Muscle layer of colon (tissue), 2 donors: ENCODE results near the gene GLRX.

Experiments
- H3K27ac ChIP-seq: one replicate; pipeline ENCODE4 v1.7.0; 2013; ENCODE audit warnings: low read depth, mild to moderate bottlenecking, low read length, moderate library complexity
- H3K27me3 ChIP-seq, 2 donors: one replicate each; pipeline ENCODE4 v1.7.0; 2013; ENCODE audit warnings: low read length in 2 of 2, mild to moderate bottlenecking in 2 of 2; ENCODE audit not compliant: insufficient read depth in 2 of 2, control insufficient read depth in 1 of 2
- H3K36me3 ChIP-seq: one replicate; pipeline ENCODE4 v1.7.0; 2013; ENCODE audit warnings: mild to moderate bottlenecking, low read length; ENCODE audit not compliant: insufficient read depth
- H3K4me1 ChIP-seq: one replicate; pipeline ENCODE4 v1.7.0; 2013; ENCODE audit warnings: mild to moderate bottlenecking, low read length; ENCODE audit not compliant: insufficient read depth
- H3K4me3 ChIP-seq, 2 donors: one replicate each; pipeline ENCODE4 v1.7.0; 2013; ENCODE audit warnings: low read length in 2 of 2, low read depth in 1 of 2, mild to moderate bottlenecking in 1 of 2, moderate library complexity in 1 of 2
- H3K9ac ChIP-seq: one replicate; pipeline ENCODE4 v1.7.0; 2013; ENCODE audit warnings: low read length
- H3K9me3 ChIP-seq: one replicate; pipeline ENCODE4 v1.7.0; 2013; ENCODE audit warnings: mild to moderate bottlenecking, low read length
- donor health status: abdominal sarcoma.
- donor health status: Adenocarcinoma of cecum.

GLRX gene

DNA sequence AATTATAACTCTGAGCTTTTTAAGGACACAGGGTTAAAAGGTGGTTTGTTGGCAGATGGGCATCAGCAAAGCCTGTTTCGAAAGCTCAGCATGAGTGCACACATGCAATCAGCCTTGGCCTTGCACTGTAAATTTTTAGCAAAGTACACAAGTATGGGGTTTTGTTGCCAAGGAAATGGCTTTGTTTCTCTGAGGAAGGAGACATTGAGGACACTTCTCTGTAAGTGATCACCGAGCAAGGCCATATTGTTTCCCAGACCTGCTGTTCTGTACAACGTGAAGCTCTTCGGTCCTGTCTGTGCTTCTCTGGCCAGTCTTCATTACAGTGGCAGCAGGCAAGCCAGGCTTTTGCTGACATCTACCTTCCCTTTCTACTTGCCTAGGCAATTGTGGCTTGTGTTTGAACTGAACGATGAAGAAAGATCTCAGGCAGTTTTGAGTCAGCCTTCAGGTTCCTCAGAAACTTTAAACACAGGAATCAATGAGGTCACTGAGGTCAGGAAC lies 27.9 kb upstream of the GLRX start:
- Histone ChIP-seq H3K27ac (no peak overlapping the region), H3K4me3 (no peak overlapping the region), H3K27me3 (no peaks in the 10 kb centered on the region), H3K9ac (no peak overlapping the region), H3K36me3 (no peaks in the 10 kb centered on the region), H3K4me1 (no peaks in the 10 kb centered on the region), H3K9me3 (no peaks in the 10 kb centered on the region)

DNA sequence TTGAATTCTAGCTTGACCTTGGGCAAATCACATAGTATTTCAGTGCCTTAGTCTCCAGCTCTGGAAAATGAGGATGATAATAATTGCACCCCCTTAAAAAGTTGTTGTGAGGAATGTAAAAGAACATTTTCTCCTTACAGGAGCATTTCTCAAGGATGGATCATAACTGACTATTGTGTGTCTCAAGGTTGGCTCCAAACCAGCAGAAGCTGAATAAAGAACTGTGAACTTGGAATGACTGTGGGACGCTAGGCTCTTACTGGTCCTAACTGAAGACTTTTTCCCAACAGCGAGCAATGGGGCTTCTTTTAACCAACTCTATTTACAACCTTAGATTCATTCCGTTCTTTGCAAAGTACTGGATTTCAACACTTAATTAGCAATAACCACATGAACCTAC lies 26.2 kb upstream of the GLRX start:
- Histone ChIP-seq H3K27ac (no peak overlapping the region), H3K9ac (no peak overlapping the region), H3K9me3 (no peaks in the 10 kb centered on the region), H3K27me3 (no peaks in the 10 kb centered on the region), H3K36me3 (no peaks in the 10 kb centered on the region), H3K4me1 (no peaks in the 10 kb centered on the region), H3K4me3 (no peak overlapping the region)

DNA sequence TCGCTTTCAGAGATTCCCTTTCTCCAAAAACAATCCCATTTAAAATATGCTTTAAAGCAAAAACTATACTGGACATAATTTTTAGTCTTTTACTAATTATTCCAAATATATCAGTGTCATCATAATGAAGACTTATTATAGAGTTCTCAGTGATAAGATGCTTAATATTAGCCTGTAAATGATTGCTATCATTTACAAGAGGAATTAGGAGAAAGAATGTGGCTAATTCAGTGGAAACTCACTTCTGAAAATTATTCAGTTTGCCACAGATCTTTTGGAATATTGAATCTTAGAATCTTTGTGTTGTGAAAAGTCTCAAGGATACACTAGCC lies 24.7 kb upstream of the GLRX start:
- Histone ChIP-seq H3K27ac (no peak overlapping the region), H3K9ac (no peak overlapping the region), H3K36me3 (no peaks in the 10 kb centered on the region), H3K4me1 (peaks cover 10% of the 10 kb centered on the region), H3K27me3 (no peaks in the 10 kb centered on the region), H3K4me3 (no peak overlapping the region), H3K9me3 (no peaks in the 10 kb centered on the region)

DNA sequence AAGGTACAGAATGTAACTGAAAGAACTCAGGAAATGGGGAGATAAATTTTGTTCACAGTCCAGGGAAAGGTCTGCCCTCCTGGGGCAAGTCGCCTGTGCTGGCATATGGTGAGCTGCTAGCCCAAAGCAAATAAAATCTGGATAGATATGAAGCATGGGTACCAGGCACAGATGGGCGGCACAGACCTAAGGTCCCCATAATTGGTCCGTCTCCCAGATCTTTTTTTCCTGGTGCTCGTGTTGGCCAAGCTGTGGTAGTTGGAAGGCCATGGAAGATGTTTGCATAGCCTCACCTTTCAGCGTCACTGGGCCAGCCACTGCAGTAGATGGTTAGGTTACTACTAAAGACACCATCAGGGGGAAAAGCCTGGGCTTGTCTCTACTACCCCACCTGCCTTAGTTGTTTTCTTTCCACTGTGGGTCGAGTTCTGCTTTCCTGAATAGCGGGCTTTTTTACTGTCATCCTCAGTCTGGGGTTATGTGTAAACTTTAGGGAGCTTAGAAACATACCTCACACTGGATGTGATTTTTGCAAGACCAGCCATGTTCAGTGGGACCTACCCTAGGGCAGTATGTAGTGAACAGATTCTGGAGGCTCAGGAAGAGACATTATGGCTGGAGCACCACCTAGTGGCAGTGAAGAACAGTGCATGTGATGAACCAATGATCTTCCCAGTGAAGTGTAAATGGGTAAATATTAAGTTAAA lies 24.2 kb upstream of the GLRX start:
- H3K9ac ChIP-seq = no peak overlapping the region
- H3K9me3 ChIP-seq = no peaks in the 10 kb centered on the region
- peaks cover 10% of the 10 kb centered on the region for H3K4me1 ChIP-seq
- no peak overlapping the region for H3K4me3 ChIP-seq
- H3K27me3 ChIP-seq = no peaks in the 10 kb centered on the region
- no peak overlapping the region for H3K27ac ChIP-seq
- H3K36me3 ChIP-seq = no peaks in the 10 kb centered on the region

DNA sequence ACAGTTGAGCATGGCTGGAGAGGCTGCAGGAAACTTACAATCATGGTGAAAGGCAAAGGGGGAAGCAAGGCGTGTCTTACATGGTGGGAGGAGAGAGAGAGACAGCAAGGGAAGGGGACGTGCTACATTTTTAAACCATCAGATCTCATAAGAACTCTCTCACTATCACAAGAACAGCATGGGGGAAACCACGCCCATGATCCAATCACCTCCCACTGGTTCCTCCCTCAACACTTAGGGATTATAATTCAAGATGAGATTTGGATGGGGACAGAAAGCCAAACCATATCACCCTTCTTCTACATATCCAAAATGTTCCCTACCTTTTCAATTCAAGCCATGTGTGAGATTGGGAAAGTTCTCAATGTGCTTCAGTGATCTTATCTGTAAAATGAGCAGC lies 22.9 kb upstream of the GLRX start:
- Histone ChIP-seq H3K9me3 (no peaks in the 10 kb centered on the region), H3K36me3 (no peaks in the 10 kb centered on the region), H3K4me1 (peaks cover 10% of the 10 kb centered on the region), H3K9ac (no peak overlapping the region), H3K27me3 (no peaks in the 10 kb centered on the region), H3K4me3 (no peak overlapping the region), H3K27ac (no peak overlapping the region)

DNA sequence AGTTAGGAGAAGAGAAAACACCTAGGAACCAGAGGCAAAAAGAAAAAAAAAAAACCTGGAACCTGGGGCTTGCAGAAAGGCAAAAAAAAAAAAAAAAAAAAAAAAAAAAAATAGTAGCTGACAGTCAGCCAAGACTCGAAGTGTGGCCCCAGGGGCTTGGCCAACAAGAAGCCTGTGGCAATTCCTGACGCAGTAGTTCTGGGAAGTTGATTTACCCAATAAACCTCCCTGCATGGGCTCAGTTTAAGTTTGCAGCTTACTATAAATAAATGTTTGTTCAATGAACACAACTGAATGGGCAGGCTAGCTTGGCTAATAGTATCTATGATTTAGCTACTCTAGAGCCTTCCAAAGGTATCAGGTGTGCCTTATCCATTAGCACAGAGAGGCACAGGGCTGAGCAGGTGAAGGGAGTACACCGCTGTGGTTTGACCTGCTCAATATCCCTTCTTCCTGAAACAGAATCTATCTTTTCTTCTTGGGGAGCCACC lies 21.3 kb upstream of the GLRX start:
- H3K4me1 ChIP-seq = peaks cover 10% of the 10 kb centered on the region
- no peak overlapping the region for H3K4me3 ChIP-seq
- no peaks in the 10 kb centered on the region for H3K36me3 ChIP-seq
- H3K27me3 ChIP-seq = no peaks in the 10 kb centered on the region
- no peaks in the 10 kb centered on the region for H3K9me3 ChIP-seq
- H3K9ac ChIP-seq = no peak overlapping the region
- H3K27ac ChIP-seq = no peak overlapping the region

DNA sequence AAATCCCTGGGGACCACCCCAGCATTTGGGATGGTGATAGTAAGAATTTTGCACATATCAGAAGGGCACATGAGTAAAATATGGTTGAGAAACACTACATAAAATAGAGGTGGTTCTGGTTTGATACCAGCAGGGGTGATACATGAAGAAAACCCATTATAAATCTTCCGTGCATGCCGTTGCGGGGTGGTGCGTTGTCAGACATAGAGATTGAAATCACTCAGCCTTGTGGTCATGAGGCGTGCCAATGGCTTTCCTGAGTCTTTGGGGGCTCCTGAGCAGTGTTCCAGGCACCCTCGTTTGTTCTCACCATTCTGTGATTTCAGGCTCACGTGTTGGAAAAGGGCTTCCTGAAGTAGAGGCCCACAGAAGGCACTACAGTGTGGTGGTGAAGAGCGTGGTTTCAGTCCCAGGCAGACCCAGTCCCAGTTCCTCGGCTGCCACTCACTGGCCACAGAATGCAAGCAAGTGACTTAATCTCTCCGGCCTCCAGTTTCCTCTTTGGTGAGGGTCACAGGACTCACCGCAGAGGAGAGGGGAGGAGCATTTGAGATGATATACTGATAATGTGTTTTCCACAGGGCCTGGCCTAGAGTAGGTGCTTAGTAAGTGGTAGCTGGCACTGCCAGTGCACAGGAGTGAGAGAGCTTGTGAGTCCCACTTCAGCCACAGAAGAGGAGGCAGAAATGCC lies 20.5 kb upstream of the GLRX start:
- Histone ChIP-seq H3K27ac (no peak overlapping the region), H3K9me3 (no peaks in the 10 kb centered on the region), H3K27me3 (no peaks in the 10 kb centered on the region), H3K9ac (no peak overlapping the region), H3K4me3 (no peak overlapping the region), H3K36me3 (no peaks in the 10 kb centered on the region), H3K4me1 (peaks cover 10% of the 10 kb centered on the region)

DNA sequence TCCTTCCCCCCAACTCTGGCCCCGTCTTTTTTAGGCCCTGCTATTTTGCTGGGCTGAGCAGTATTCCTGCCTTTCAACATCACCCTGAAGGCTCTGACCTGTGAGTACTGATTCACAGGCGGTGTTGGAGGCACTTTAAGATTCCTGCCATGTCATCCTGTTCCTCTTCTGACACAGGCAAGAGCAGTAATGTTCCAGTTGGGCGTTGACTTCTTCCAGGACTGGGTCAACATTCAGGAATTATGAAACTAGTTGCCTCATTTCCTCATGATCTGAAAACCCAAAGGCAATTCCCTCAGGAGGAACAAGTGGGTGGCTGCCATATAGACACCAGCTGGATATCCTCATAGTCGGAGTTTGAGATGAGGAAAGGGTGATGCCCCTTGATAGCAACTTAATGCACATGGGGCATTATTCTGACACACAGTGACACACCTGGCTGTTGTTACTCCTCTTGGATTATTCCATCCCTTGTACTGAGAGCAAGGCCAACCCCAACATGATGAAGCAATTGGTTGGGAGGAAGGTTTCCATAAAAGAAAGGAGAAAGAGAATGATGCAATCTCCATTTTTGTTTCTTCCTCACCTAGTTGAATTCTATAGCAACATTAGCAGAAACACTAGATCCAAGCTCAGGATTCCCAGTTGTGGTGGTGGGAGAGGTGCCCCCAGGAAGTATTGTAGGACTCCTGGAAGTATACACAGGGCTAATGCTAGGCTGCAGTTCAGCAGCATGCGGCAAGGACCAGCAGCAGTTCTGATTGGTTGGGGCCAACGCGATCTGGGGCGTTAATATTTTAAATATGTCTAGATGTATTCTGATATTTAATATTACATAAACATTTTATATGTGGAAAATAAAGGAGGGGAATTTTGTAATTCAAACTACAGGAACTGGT lies 19.6 kb upstream of the GLRX start:
- no peak overlapping the region for H3K9ac ChIP-seq
- H3K27me3 ChIP-seq = no peaks in the 10 kb centered on the region
- H3K4me1 ChIP-seq = peaks cover 10% of the 10 kb centered on the region
- H3K4me3 ChIP-seq = no peak overlapping the region
- no peaks in the 10 kb centered on the region for H3K9me3 ChIP-seq
- no peak overlapping the region for H3K27ac ChIP-seq
- no peaks in the 10 kb centered on the region for H3K36me3 ChIP-seq

DNA sequence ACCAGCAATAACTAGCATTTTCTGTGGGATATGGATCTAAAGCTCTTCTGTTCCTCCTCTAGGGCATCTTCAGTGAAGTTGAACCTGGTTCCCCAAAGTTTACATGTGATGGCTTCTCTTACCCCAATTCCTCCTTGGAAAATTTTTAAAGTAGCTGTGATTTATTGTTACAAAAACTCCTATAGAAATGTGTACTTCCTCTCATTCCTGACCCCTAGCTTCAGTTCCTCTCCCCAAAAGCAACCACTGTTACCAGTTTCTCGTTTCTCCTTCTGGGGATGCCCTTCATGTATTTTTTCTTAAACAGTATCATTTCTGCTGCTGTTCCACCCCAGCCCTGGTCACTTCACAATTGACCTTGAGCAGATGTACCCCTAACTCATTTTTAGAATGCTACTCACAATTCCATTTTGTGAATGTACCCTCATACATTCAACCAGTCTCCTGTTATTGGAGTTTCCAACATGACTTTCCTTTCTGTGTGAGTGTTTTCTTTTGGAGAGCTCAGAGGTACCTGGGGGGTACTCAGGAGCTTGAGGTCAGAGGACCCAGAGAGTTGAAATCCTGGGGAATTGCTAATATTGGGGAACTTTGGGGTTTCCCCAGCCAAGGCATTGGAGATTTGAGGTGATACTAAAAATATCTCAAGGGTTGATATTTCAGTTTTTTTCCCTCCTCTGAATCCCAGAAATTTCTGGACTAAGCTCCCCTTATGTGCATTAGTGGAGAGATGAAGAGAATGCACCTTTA lies 18.6 kb upstream of the GLRX start:
- no peak overlapping the region for H3K27ac ChIP-seq
- no peak overlapping the region for H3K4me3 ChIP-seq
- peaks cover 10% of the 10 kb centered on the region for H3K4me1 ChIP-seq

DNA sequence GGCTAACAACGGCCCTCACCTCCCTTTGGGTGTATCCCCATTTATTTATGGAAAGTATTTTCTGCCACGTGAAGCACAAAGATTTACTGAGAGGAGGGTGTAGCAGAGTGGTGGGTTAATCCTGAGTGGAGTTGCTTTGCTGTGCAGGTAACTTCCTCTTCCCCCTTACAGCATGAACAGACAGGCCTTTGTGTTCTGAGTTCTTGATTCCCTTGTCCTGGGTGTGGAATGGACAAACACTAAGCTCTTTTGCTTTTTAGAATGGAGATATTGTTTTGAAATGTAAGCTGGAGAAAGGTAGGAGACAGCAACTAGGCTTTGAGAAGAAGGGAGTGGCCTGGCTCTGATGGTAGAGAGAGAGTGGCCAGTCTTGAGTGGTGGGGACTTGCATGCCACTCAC lies 17.1 kb upstream of the GLRX start:
- Histone ChIP-seq H3K9me3 (no peaks in the 10 kb centered on the region), H3K36me3 (no peaks in the 10 kb centered on the region), H3K9ac (no peak overlapping the region), H3K27ac (no peak overlapping the region), H3K4me3 (no peak overlapping the region), H3K4me1 (peaks cover 18% of the 10 kb centered on the region), H3K27me3 (no peaks in the 10 kb centered on the region)

More for the DNA sequence above, 18.6 kb upstream of the GLRX start:
- H3K9ac ChIP-seq = no peak overlapping the region
- H3K27me3 ChIP-seq = no peaks in the 10 kb centered on the region
- H3K9me3 ChIP-seq = no peaks in the 10 kb centered on the region
- no peaks in the 10 kb centered on the region for H3K36me3 ChIP-seq

DNA sequence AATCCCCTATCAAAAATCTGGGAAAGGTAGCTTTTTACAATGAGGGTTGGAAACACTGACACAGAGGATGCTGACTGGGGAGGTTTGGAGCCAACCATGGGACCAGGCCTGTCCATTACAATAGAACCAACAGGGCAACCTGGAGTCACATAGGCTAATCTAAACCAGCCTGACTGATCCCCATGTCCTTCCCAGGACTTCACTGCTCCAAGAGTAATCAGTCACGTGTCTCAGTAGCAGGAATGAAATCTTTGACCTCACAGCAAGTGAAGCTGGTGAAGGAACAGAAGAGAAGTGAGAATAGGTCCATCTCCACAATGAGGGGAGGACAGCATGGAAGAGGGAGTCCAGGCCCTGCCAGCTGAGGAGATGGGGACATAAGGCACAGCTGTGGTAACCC lies 16.0 kb upstream of the GLRX start:
- H3K4me1 ChIP-seq = peaks cover 17% of the 10 kb centered on the region
- no peak overlapping the region for H3K4me3 ChIP-seq
- H3K9me3 ChIP-seq = no peaks in the 10 kb centered on the region
- H3K9ac ChIP-seq = no peak overlapping the region
- H3K27ac ChIP-seq = no peak overlapping the region
- H3K27me3 ChIP-seq = no peaks in the 10 kb centered on the region
- no peaks in the 10 kb centered on the region for H3K36me3 ChIP-seq
